Stimulated activated CD4-positive, alpha-beta T cell treated with anti-CD3 and anti-CD28 coated beads, Interleukin-4, amount 100 ng/mL, for 4 hours (primary cell): ENCODE data around the gene DNAH14.
"Not testable (repeated sequence)": the region's sequence is repeated elsewhere in the genome, so short reads cannot be mapped to it uniquely, and the experiment has no call there.

ENCODE experiments used
- DNase-seq, 2 experiments: peaks; one replicate each; pipeline ENCODE4 v3.0.0-alpha.2; 2020

The DNAH14 gene

DNA sequence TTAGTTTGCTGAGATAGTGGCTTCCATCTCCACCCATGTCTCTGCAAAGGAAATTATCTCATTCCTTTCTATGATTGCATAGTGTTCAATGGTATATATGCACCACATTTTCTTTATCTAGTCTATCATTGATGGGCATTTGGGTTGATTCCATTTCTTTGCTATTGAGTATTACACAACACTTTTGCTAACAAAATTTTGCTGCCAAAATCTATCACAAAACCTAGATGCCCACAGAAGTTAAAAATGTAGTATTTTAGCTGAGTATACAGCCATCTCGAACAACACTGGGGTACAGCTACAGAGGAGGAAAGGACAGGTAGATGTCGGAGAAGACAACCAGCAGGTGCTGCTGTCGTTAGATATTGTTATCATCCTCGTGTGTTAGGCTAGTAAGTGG is 430.6 kb downstream of the DNAH14 start:
- no peak for DNase-seq

DNA sequence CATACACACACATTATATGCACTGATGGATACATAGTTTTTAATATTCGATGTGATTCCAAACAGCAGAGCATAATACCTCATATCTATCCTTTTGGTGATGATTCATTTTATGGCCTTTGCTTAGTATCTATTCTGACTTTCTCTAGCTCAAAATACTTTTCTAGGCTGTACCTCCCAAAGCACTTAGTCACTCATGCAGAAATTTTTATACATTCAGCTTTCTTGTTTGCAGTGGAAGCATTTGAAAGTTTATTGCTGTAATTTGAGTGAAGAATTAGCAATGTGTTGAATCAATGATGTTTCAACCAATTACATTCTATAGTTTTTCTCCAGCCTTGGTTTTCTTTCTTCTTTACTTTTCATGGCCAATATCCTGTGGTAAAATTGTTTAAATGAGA is 431.7 kb downstream of the DNAH14 start:
- no peak for DNase-seq

DNA sequence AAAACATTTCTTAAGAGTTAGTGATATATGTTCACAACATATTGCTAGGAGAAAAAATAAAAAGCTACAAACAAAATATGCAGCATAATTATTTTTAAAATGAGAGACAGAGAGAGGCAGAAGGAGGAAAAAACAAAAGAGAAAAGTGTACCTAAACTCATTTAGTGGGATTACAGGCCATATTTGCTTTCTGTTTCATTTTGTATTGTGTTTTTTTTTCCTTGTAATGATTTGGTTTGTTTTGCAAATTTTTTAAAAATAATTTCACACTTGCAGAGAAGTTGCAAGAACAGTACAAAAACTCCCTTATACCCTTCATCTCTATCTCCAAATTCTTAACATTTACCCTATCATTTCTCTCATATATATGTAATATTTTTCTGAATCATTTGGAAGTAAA is 433.3 kb downstream of the DNAH14 start:
- no peak for DNase-seq

DNA sequence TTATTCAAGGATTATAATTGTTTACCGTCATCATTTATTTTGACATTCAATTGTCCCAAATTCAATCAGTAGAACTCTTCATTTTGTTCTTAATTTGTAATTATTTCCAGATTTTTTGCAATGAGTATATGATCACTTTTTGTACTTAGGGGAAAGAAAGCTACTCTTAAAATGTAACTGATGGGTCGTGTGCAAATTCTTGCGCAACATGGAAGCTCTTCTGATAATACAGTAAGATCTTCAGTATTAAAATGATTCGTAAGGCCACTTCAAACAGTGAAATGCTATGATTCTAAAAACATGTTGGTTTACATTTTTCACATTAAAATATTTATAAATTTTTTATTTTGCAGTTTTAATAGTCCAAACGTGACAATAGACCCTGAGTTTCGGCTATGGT is 435.0 kb downstream of the DNAH14 start:
- no peak for DNase-seq

DNA sequence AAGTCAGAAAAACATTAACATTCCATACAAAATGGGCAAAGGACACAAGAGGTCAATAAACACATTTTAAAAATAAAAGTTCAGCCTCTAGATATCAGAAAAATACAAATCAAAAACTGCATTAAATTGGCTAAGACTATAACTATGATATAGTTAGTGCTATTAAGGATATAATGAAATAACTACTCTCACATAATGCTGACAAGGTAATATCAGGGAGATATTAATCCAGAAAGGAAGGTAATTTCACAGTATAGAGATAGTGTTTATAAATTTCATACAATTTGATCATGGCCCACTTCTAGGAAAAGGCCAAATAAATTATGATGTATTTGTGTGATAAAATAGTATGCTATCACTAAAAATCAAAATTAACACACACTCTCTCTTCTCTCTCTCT is 436.5 kb downstream of the DNAH14 start:
- no peak for DNase-seq

DNA sequence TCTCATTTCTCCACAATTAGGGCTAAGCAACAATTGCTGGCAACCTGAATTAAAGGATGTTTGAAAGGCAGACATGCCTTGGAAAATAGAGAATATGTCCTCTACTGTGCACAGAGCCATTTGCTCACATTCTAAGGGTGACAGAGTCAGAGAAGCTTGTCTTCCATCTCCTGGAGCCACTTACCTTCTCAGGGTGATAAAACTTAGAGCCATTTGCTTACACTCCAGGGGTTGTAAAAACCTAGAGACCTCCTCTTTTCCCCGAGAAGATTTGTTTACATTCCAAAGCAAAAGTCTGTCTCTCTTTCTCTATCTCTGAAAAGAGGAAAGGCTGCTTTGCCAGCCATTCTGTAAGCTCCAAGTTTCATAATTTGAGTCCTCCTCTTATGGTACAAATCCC is 437.1 kb downstream of the DNAH14 start:
- no peak for DNase-seq

DNA sequence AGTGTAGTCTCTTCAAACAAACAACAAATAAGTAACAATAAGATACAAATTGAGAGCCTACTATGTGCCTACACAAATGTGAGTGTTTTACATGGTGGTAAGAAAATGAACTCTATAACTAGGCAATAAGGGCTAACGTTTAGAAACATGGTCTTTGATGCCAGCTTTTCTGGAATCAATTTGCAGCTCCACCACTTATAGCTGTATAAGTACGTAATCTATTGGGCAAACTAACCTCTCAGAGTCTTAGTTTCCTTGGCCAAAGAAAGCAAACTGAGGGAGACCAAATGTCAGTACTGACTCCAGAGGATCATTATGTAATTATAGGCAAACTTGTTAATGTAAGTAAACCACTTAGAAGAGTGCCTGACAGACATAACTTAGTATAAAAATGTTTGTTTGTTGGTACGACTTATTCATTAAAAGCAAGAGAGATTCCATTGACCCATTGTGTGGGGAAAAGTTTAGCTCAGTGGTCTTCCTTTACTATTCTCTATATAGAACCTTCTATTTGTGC is 438.6 kb downstream of the DNAH14 start:
- no peak for DNase-seq

DNA sequence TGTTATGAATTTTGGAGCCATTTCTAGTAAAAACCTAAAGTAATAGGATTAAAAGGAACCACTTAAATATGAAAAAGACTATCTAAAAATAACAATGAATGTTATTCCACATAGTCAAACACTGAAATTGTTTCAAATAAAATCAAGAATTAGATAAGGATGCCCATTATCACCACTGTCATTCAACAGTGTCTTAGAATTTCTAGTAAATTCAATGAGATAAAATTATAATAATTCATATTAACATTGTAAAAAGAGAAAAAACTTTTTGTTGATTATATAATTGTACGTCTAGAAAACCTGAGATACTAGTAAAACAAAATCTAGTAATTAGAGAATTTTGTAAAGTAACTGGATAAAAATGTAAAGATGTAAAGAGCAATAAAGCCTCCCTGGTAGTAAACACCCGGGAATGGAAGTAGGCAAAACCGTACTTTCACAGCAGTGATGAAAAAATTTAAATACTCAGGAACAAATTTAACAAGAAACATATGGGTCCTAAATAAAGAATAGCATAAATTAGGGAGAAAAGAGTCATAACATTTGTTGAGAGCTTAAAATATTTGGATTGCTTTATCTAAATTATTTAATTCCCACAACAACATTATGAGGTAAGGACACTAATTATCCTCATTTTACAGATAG is 442.0 kb downstream of the DNAH14 start:
- DNase-seq = no peak

DNA sequence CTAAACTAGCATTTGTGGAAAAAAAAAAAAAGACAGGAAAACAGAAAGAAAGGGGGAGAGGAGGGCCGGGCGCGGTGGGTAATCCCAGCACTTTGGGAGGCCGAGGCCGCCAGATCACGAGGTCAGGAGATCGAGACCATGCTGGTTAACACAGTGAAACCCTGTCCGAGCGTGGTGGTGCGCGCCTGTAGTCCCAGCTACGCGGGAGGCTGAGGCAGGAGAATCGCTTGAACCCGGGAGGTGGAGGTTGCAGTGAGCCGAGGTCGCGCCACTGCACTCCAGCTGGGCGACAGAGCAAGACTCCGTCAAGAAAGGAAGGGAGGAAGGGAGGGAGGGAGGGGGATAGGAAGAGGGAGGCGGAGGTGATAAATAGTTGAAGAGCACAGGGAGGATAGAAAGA is 443.7 kb downstream of the DNAH14 start:
- no peak for DNase-seq

DNA sequence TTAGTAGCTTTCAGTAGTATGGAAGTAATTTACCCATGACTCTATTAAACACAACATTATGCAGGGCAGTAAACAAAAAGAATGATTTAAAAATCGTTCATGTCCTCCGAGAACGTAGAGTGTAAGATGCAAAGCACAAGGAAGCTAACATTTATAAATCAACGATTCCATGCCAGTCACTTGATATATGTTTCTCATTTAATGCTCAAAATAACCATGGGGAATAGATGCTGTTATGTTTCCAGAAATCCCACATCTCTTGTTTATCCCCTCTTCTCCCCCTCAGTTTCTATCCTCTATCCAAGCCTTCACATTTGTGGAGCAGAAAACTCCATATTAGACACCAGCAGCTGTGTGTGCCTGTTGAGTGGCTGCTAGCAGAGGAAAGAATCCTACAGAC is 445.5 kb downstream of the DNAH14 start:
- no peak for DNase-seq

DNA sequence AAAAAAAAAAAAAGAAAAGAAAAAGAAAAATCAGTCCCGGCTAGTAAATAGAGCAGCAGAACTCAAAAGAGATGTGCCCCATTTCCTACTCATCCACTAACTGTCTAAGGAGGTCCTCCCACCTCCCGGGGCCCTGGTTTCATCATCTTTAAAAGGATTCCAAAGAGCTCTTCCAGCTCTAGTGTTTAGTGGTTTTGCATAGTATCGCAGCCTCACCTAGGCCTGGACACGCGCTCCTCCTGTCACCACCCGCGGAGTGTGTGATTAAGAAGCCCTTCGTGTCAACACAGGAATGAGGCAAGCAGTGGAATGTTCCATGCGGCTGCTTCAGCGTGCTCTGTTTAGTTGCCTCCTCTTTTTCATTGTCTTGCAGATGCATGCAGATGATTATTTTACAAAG is 449.4 kb downstream of the DNAH14 start:
- no peak for DNase-seq

DNA sequence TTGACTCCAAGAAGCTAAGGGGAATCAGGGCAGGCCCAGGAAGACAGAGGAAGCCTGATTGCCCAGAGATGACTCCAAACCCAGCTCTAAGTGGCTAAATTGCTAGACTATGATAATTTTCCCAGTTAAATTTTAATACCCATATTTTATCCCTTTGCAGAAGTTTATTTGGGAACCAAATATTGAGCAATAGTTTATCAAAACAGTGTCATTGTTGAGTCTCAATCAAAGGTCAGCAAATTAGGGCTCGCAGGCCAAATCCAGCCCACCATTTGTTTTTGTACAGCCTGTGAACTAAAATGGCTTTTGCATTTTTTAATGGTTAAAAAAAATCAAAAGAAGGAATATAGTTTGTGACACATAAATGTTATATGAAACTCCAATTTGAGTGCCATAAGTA is 451.2 kb downstream of the DNAH14 start:
- no peak for DNase-seq

DNA sequence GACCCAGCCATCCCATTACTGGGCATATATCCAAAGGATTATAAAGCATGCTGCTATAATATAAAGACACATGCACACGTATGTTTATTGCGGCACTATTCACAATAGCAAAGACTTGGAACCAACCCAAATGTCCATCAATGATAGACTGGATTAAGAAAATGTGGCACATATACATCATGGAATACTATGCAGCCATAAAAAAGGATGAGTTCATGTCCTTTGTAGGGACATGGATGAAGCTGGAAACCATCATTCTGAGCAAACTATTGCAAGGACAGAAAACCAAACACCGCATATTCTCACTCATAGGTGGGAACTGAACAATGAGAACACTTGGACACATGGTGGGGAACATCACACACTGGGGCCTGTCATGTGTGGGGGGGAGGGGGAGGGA is 457.4 kb downstream of the DNAH14 start:
- not testable (repeated sequence) for DNase-seq

DNA sequence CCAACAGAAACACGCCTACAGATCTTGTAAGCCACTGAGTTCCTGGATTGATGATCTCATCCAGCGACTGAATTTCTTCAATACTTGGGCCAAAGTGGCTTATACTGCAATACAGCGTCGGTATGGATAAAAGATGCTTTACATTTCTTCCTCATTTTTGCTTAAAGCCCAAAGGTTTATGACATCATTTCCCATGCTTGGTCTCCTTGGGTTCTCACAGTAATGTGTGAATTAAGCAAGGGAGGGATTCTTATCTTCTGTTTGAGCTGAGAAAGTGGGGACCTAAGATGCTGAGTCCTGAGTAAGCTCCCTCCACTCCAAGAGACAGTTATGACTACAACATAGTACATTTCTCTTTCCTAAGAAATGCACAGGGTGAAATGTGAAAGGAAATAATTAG is 458.9 kb downstream of the DNAH14 start:
- no peak for DNase-seq

DNA sequence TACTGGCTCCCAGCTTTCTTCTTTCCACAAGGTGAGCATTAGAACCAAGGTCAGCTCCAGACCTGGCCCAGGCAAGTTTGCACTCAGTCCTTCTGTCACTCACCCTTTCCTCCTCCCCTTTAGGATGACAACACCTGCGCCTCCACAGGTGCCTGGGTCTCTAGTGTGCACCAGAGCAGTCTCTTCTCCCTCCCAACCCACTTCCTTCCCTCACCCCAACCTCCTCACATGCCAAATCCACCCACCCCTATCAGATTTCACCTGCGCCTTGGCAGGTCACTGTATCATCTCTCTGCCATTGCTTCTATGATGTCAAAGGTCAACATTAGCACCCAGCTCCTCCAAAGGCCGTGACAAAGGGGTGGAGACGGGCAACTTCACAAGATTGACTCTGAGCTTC is 460.4 kb downstream of the DNAH14 start:
- no peak for DNase-seq

DNA sequence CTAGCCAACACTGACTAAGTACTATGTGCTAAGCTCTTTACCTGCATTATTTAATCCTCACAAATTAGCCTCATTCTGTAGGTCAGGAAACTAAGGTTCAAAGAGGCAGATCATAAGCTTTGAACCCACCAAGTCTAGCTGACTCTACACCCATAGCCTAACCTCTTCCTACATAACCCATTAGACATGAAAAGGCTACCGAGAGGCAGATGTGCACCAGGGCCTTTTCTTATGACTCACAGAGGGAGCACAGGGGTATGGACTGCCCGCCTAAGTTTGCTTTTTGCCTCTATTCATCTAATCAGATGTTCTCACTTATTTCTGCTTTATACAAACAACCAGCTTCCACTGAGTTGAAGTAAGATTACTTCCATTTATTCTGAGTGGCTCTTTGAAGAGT is 466.9 kb downstream of the DNAH14 start:
- DNase-seq = no peak

DNA sequence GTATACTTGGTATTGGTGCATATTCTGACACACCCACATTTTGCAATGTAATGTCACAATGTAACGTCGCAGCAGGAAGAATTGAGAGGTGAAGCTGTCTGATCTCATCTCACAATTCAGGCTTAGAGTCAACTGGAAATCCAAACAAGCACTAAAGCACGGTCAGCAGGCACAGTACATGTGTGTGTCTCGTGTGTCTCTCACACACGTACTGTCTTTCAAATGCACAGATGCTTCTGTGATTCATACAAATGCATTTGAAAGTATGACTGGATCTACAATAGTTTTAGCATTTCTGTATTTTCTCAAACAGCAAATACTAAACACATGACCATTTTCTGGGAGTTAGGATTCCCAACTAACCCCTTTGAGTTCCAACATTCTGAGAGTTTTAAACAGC is 471.5 kb downstream of the DNAH14 start:
- no peak for DNase-seq

DNA sequence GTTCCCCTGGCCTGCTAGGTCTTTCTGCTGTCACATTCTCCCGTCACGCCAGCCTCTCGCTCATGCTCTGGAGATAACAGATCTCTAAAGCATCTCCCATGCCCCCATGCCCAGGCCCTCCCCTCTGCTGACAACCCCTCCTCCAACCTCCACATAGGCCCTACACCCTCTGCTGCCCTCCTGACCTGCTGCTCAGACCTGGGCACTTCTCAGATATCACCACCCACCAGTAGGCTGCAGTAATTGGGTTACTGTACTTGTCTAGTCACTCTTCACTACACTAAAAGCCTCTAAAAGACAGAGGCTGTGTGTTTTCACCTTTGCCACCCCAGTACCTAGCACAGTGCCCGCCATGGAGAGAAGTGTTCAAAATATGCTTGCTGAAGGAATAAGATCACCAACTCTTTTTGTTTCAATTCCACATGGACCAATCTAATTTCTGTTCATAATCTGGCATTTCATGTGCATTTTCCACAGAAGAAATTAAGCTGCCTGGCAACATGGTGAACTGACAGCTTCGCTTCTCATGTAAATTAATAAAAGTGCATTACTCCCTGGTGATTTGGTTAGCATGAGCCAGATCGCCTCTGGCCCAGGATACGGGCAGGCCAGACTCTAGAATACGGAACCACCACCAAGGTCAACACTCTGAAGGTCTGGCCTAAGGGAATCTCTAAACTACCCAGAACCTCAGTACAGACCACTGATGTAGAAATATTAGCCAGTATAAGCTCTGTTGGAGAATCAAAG is 477.7 kb downstream of the DNAH14 start:
- DNase-seq = no peak

DNA sequence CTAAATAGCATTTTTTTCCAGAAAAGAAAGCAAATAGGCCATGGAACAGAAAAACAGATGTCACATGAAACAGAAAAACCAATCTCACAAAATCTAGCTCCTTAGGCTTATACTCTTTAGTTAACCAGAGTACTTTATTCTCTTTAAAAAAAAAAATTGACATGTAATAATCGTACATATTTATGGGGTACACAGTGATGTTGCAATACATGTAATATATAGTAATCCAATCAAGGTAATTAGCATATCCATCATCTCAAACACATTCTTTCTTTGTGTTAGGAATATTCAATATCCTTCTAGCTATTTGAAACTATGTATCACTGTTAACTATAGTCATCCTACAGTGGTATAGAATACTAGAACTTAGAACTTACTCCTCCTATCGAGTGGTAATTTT is 478.3 kb downstream of the DNAH14 start:
- DNase-seq = no peak

DNA sequence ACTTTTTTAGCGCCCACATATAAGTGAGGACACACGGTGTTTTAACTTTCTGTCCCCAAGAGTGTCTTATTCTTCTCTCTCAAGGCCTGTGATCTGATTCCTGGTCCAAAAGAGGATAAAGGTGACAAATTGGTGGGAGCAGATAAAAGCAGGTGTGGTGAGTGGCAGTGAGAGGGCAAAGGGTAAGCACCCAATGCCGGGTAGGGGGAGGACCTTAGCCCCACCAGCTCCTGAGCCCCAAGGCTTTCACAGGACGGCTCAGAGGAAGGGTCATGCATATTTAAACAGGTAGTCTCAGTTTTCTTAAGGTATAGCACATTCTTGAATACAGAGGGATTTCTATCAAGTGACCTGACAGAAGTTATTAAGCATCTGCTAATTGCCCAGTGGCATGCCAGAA is 478.8 kb downstream of the DNAH14 start:
- no peak for DNase-seq

DNA sequence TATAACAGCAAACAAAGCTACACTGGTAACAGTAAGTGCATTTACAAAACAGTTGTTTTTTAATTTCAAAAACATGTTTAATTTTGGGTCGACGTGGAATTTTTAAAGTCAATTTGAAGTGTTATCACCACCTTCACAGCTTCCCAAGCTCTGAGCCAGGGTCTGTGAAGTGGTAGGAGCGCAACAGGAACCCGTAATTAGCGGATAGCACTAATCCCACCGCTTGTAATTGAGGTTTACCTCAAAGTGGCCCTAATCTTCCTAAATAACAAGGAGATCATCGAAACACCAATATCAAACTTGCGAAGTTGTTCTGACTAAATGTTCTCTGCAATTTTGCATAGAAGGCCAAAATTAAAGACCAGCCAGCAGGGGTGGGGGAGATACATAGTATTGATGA is 479.6 kb downstream of the DNAH14 start:
- DNase-seq = no peak

DNA sequence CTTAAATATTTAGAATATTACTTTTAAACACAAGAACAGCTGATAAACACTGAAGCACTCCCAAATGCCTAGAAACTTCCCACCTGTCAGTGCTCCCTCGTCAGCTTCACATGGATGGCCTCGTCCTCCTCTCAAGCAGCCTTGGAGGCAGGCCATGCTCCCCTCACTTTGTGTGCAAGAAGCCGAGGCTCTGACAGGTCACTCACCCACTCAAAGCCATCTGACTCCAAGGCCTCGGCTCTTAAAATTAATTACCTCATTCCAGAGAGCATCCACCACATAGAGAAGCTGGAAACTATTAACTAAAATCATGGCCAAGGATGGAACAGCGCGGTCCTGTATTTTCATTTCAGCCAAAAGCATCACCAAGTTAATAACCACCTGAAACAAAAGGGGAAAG is 480.6 kb downstream of the DNAH14 start:
- DNase-seq = no peak

DNA sequence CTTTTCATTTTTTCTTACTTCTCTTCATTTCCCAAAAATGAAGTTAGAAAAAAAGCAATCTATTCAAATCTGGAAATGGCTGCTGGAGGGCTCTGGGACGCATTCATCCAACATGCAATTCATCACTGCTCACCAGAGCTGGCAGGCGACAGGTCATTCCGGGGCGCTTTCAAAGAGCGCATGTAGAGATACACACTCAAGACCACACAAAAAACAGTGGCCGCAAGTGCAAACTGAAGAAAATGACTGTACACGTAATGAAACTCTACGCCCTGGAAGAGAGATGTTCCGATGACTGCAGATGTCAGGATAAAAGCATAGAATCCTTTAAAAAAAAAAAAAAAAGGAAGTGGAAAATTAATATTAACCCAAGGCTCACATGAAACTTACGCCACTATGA is 482.8 kb downstream of the DNAH14 start:
- DNase-seq = no peak

DNA sequence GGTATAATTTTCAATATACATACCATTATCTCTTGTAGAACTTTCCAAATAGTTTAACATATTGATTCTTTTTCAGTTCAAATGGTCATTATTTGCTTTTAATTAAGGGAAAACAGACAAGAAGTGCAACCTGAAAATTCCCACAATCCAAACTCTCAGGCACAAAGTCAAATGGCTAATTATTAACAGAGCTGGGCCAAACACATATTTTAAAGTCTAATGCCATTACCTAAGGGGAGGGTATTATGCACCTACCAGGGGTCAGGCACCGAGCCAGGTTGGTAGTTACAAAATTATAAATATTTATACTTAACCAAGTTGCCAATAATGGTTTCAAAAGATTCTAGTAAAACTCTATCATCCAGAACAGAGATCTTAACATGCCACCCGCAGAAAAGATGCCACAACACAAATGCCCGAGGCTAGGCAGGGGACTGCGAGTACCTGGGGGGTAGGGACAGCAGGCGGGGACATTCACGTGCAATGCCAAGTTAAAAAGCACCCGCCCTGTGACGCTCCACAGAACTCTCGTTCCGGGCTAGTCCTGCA is 483.4 kb downstream of the DNAH14 start:
- DNase-seq = no peak
